ENCODE data around the gene NAA16. TPM values are rescaled to one million over a fixed set of nuclear protein-coding genes. Genes with fewer than 3 reads are reported as not detected.

The NAA16 gene
- polyA plus RNA-seq, 3 donors, result 4.2 to 8.4 (median 6.1) TPM

- no peak overlapping the region for H3K27ac ChIP-seq (ENCODE audit: low read depth, low read length)
- 89 to 96% (median 94%) methylated on average over 4 of the region's 4 CpGs for WGBS, 3 donors
These were observed 11.6 kb upstream of the NAA16 start for GRCh38 chr13:41299316-41300094.

DNA sequence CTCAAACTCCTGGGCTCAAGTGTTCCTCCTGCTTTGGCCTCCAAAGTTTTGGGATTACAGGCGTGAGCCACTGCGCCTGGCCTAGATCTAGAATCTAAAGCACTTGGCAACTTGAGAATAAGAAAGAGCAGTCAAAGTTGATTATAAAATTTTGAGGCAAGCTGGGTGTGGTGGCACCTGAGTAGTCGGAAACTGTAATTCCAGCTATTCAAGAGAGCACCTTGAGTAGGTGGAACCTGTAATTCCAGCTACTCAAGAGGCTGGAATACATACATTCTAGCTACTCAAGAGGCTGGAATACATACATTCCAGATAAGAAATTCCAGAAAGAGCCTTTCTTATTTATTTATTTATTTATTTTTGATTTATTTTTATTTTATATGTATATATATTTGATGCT lies 8.3 kb upstream of the NAA16 start:
- 97 to 100% (median 99%) methylated on average over 3 of the region's 3 CpGs for WGBS, 3 donors

DNA sequence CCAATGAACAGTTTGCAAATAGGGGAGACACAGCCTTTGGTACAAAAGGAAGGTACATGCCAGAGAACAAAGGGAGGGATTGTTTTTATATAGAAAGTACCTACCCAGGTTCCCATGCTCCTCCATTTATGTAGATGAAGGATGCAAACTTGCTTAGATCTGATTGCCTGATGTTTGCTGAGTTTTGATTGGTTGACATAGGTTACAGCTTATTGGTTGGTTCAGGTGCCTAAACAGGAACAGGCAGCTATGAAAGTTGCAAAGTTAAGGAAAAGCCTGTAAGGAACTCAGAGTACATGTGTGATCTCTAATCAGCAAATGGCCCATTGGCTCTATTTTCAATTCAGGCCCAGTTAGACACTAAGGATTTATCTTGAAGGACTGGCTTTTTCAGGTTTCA lies 6.5 kb upstream of the NAA16 start:
- H3K27ac ChIP-seq (ENCODE audit: low read depth, low read length), result no peak overlapping the region

More for the DNA sequence above, 8.3 kb upstream of the NAA16 start:
- H3K27ac ChIP-seq (ENCODE audit: low read depth, low read length), result no peak overlapping the region

DNA sequence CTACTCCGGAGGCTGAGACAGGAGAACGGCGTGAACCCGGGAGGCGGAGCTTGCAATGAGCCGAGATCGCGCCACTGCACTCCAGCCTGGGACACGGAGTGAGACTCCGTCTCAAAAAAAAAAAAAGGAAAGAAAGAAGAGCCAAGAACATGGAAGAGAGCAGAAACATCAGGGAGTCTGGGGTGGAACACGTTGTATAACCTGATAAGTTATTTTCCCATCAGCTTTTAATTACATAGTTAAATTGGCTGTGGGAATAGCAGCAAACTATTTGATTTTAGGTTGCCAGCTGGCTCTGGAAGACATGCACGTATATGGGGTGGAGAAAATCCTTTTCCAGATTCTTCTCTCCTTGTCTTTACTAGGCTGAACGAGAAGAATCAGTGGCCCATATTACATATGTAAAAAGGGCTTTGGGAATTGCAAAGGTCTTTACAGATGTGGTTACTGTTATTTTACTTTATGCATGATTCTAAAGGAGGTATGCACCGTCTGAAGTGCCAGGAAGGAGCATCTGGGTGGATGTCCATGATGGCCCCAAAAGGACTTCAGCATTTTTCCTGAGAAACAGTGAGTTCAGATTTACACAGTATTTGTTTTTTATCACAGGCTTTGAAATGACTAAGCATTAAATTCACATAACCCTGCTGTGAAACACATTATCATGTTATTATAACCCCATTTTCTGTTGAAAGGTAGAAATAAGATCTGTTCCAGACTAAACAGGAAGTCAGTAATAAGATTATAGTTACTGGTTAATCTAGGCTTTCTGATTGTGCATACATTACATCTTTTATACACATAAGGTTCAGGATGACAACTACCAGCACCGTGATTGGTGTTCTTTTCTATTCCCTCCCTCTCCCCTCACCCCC lies 4.6 kb upstream of the NAA16 start:
- no peak overlapping the region for H3K27ac ChIP-seq (ENCODE audit: low read depth, low read length)
- 54 to 87% (median 81%) methylated on average over 15 of the region's 15 CpGs for WGBS, 3 donors

GRCh38 chr13:41307884-41308640 lies 3.0 kb upstream of the NAA16 start:
- 81 to 88% (median 81%) methylated on average over 11 of the region's 11 CpGs for WGBS, 3 donors
- H3K27ac ChIP-seq (ENCODE audit: low read depth, low read length), result no peak overlapping the region

DNA sequence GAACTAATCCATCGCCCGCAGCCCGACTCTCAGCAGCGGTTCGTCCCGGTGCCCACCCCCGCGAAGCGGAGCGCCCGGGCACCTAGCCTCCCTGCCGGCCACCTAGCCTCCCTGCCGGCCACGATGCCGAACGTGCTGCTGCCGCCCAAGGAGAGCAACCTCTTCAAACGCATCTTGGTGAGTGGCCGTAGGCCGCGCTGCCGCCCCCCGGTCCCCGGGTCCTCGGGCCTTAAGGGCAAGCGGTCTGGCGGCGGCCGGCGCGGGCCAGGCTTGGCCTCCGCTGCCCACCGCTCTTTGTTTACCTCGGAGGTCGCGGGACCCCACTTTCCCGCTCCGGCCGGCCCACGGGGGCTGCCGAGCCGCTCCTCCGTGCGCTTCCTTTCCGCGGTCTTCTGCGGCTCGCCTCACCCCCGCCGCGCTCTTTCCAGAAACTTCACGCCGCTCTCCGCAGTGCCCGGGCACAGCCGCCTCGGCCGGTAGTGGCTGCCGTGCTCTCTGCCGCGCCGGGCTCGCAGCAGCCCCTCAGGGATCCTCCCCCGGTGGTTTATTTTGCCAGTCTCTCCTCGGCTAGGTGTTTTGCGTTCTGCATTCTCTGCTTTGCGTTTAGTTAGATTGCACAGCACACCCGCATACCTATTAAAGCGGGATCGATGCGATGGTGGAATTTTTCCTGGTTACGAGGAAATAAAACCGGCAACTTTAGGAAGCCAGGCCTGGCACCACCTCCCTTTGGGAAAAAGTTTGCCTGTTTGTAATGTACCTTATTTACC lies 524 bp downstream of the NAA16 start:
- no peak overlapping the region for H3K27ac ChIP-seq (ENCODE audit: low read depth, low read length)
- 0 to 1% (median 0%) methylated on average over 60 to 73 of the region's 73 CpGs for WGBS, 3 donors

DNA sequence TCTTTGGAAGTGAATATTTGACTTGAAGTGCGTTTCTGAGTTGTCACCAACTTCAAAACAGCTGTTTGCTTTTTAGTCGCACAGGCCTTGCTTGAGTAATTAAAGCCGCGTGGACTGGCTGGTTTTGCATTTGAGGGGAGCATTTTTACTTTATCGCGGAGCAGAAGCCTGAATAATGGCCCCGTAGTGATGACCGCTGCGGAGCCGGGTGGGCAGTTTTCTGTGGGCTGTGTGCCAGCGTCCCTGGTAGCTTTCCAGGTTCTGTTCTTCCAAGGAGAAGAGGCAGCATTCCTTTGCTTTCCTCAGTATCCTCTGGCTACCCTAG lies 1.1 kb downstream of the NAA16 start:
- no peak overlapping the region for H3K27ac ChIP-seq (ENCODE audit: low read depth, low read length)
- WGBS, 3 donors, result 0 to 1% (median 0%) methylated on average over 11 of the region's 11 CpGs

DNA sequence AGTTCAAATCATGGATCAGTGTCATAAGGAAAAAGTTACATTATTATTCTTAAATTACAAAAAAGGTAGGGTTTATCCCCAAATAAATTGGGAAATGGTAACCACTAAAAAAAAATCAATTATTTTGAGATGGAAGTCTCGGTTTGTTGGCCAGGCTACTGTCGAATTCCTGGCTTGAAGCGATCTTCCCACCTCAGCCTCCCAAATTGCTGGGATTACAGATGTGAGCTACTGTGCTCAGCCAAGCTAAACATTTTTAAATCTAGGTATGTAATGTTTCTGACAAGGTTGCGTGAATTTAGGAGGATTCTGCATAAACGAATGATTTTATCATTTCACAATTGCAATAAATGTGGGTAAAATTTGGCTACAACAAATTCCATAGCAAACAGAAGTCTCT lies 2.0 kb downstream of the NAA16 start:
- 29 to 69% (median 67%) methylated on average over 5 of the region's 5 CpGs for WGBS, 3 donors
- H3K27ac ChIP-seq (ENCODE audit: low read depth, low read length), result no peak overlapping the region

GRCh38 chr13:41313659-41314197 lies 2.7 kb downstream of the NAA16 start:
- H3K27ac ChIP-seq (ENCODE audit: low read depth, low read length), result no peak overlapping the region
- 51 to 94% (median 89%) methylated on average over 6 of the region's 6 CpGs for WGBS, 3 donors

- 91 to 94% (median 92%) methylated on average over 5 of the region's 5 CpGs for WGBS, 3 donors
- no peak overlapping the region for H3K27ac ChIP-seq (ENCODE audit: low read depth, low read length)
These were observed 4.5 kb downstream of the NAA16 start for GRCh38 chr13:41315443-41316047.

DNA sequence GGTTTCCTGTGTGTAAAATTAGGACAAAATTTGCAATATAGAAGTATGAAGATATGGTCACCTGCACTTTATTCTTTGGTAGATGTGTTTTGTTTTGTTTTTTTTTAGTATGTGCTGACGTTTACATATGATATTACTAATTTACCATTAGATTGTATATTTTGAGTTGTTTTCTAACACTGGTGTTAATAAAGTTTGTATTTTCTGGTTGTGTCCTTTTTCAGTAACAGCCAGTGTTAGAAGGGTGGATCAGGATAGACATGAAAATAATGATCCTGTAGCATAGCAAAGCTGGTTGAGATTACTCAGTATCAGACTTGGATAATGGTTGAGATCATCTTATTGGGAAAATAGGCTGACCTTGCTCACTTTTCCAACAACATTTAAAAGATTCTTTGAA lies 6.2 kb downstream of the NAA16 start:
- H3K27ac ChIP-seq (ENCODE audit: low read depth, low read length), result no peak overlapping the region
- WGBS, 3 donors, result 53 to 90% (median 81%) methylated on average over 1 of the region's 1 CpG

- no peak overlapping the region for H3K27ac ChIP-seq (ENCODE audit: low read depth, low read length)
- 54 to 58% (median 55%) methylated on average over 2 of the region's 2 CpGs for WGBS, 3 donors
These were observed 14.7 kb downstream of the NAA16 start for GRCh38 chr13:41325752-41326151.

- 85 to 91% (median 91%) methylated on average over 1 of the region's 1 CpG for WGBS, 3 donors
- no peak overlapping the region for H3K27ac ChIP-seq (ENCODE audit: low read depth, low read length)
These were observed 15.6 kb downstream of the NAA16 start for GRCh38 chr13:41326661-41327060.

DNA sequence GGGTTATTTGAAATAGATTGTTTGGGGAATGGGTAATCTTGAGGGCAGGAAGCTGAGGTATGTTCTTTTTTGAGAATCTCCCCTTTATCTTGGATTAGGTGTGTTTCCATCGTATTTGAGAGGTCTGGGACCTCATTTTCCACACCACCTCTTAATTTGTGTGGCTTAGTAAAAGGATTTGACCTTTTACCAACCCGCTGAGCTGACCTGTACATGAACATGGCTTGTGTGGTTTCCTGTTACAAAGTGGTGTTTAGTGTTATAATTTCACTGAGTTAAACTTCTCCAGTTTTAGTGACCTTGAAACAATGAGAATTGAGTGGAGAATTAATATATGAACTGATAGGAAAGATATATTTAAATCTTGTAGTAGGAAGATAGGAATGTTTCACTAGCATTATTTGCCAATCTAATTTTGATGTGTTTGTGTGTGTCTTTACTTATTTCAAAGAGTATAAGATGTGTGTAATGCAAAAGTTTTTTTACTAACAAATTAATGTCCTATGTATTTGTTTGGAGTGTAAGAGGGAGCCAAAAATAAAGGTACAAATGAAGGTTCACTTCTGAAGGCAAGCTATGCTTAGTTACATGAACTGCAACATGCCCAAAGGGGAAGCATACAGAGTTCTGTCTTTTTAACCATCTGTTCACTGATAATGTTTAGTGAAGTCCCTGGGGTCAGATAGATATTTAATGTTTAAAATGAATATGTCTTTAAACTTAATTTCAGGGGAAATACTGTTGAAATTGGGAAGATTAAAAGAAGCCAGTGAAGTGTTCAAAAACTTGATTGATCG lies 17.1 kb downstream of the NAA16 start:
- WGBS, 3 donors, result 68 to 69% (median 69%) methylated on average over 3 of the region's 3 CpGs
- H3K27ac ChIP-seq (ENCODE audit: low read depth, low read length), result no peak overlapping the region

DNA sequence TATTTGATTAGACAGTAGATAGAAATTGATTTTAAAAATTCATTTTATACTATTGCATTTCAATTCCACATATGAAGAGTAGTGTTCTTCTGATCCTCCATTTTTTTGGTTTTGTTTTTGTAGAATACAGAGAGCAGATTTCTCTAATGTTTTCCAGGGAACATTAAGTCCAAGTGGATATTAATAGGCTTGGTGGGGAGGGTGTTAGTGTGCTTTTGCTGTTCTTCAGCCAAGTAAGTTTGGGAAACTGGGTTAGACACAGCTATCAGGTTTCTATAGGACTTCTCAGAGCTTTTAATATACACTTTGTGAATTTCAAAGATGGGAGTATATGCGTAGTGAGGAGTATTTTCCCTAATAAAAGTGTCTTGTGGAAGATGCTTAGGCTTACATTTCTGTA lies 21.8 kb downstream of the NAA16 start:
- H3K27ac ChIP-seq (ENCODE audit: low read depth, low read length), result no peak overlapping the region
- WGBS, 3 donors, result 97 to 98% (median 97%) methylated on average over 1 of the region's 1 CpG

DNA sequence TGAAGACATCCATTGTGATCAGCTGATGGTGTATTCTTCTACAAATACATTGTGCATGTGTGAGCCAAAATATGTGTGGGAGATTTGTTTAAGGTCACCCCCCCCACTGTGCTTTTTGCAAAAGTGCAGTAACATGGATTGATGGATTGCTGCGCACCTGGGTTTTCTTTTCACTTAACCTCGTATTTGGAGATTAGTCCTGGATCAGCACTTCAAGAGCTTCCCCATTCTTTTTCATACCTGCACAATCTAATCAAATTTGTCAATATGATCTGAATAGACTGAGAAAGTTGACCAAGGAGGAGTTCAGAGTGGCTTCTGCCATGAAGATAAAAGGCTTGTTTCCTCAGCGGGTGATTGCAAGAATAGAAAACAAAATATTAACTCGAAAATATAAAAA lies 23.7 kb downstream of the NAA16 start:
- no peak overlapping the region for H3K27ac ChIP-seq (ENCODE audit: low read depth, low read length)
- 52 to 93% (median 88%) methylated on average over 4 of the region's 4 CpGs for WGBS, 3 donors

DNA sequence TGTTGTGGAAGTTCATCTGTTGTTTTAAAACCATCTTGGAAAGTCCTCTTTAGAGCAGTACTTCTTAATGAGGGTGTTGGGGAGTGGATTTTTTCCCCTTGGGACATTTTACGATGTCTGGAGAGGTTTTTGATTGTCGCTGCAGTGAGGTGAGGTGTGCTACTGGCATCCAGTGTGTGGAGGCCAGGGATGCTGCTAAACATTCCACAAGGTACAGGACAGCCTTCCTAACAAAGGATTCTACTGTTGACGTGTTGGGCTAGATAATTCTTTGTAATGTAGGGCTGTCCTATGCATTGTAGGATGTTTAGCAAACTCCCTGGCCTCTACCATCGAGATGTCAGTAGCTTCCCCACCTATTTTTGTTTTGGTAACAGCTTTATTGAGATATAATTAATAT lies 33.3 kb downstream of the NAA16 start:
- WGBS, 3 donors, result 96 to 98% (median 97%) methylated on average over 4 of the region's 4 CpGs
- H3K27ac ChIP-seq (ENCODE audit: low read depth, low read length), result no peak overlapping the region

Measured in adipose tissue (tissue), 3 donors.